Measurements from ENCODE around the gene ABCB1.

ABCB1 gene

GRCh38 chr7:87513735-87514335 is 86.8 kb downstream of the ABCB1 start:
- no peak overlapping the region for H3K4me3 ChIP-seq (ENCODE audit: control insufficient read depth, low read depth, low read length)
- no peak for DNase-seq (ENCODE audit: low read depth)
- TF ChIP-seq CTCF (conservative IDR thresholded peaks at IDR 0.05; ENCODE audit: control insufficient read depth, insufficient read depth, low read depth, low read length), result no peak

DNA sequence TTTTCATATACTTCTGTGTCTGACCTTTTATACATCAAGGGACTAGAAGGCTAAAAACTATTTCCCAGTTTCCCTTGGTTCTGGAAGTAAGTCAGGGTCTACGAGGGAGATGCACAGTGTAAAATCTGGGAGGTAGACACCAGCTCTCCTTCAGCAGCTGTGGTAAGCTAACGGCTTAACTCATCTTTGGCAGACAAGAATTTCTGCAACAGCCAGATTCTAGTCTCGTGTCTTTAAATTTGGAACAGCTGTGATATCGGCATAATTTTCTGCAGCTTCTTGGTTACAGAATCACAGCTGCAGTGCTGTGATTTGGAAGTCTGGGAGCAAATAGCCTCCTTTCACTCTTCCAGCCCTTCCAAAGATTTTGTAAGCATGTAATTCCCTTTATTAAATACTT is 87.8 kb downstream of the ABCB1 start:
- no peak for TF ChIP-seq CTCF (conservative IDR thresholded peaks at IDR 0.05; ENCODE audit: control insufficient read depth, insufficient read depth, low read depth, low read length)
- H3K4me3 ChIP-seq (ENCODE audit: control insufficient read depth, low read depth, low read length), result no peak overlapping the region
- DNase-seq (ENCODE audit: low read depth), result no peak

DNA sequence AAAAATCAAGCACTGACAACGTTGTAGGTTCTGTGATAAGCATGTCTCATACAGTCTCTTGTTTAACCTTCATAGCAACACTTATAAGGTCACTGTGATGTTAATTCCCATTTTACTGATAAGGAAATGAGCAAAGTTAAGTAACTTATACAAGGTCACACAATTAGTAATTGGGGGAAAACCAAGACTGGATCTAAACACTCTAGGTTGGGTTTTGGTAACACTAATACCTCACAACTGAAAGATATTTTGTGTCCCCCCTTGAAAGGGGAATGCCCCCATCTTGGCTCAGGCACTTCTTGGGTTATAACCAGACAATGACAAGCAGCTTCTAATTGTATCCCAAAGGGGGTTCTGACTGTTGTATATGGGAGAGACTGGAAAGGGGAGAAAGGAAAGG is 89.2 kb downstream of the ABCB1 start:
- DNase-seq (ENCODE audit: low read depth), result no peak
- no peak overlapping the region for H3K4me3 ChIP-seq (ENCODE audit: control insufficient read depth, low read depth, low read length)
- TF ChIP-seq CTCF (conservative IDR thresholded peaks at IDR 0.05; ENCODE audit: control insufficient read depth, insufficient read depth, low read depth, low read length), result no peak

GRCh38 chr7:87510411-87510875 is 90.2 kb downstream of the ABCB1 start:
- TF ChIP-seq CTCF (conservative IDR thresholded peaks at IDR 0.05; ENCODE audit: control insufficient read depth, insufficient read depth, low read depth, low read length), result no peak
- DNase-seq (ENCODE audit: low read depth), result no peak
- H3K4me3 ChIP-seq (ENCODE audit: control insufficient read depth, low read depth, low read length), result no peak overlapping the region

GRCh38 chr7:87507446-87507845 is 93.2 kb downstream of the ABCB1 start:
- H3K4me3 ChIP-seq (ENCODE audit: control insufficient read depth, low read depth, low read length), result no peak overlapping the region
- no peak for TF ChIP-seq CTCF (conservative IDR thresholded peaks at IDR 0.05; ENCODE audit: control insufficient read depth, insufficient read depth, low read depth, low read length)
- DNase-seq (ENCODE audit: low read depth), result no peak

GRCh38 chr7:87506246-87507180 is 94.2 kb downstream of the ABCB1 start:
- no peak overlapping the region for H3K4me3 ChIP-seq (ENCODE audit: control insufficient read depth, low read depth, low read length)
- peak; percentile 30 for TF ChIP-seq CTCF (conservative IDR thresholded peaks at IDR 0.05; ENCODE audit: control insufficient read depth, insufficient read depth, low read depth, low read length)
- DNase-seq (ENCODE audit: low read depth), result peak; percentile 34
